IMR-90 (cell line): Measurements from ENCODE around the gene CCDC134. TPM values are rescaled to one million over a fixed set of nuclear protein-coding genes. Genes with fewer than 3 reads are reported as not detected.
A peak's percentile ranks its signal among the peaks of the same experiment; 100 is the strongest.

Experiments
- ATAC-seq: fragments of 200-7000 bp; cut with Tn5 transposase; 2 replicates; pipeline ENCODE4 v1.9.1; 2020; ENCODE audit warnings: low read depth, mild to moderate bottlenecking, moderate library complexity
- BruUV-seq: library from RNA; stranded (reverse); fragments of 400-500 nt; replicated peaks from 2 replicates; lab custom pipeline; 2021; lab: Mats Ljungman, UMichigan
- CTCF ChIA-PET: fragments of 300-600 bp; formaldehyde crosslinking; extraction: SDS; loops from one replicate; lab custom pipeline; 2021; ENCODE audit warnings: antibody characterized with exemption; lab: Yijun Ruan, JAX
- POLR2A ChIA-PET: fragments of 300-600 bp; sonication (Branson Sonifier 250); formaldehyde crosslinking; loops from one replicate; lab custom pipeline; 2022; ENCODE audit warnings: antibody characterized with exemption; ENCODE audit not compliant: unreplicated experiment; lab: Charles Lee
- DNase-seq: peaks from one replicate; pipeline ENCODE4 v3.0.0; 2013
- H2AFZ ChIP-seq: replicated peaks from 2 replicates; pipeline ENCODE3; 2013; ENCODE audit warnings: low read length, mild to moderate bottlenecking; ENCODE audit not compliant: poor library complexity
- H2AK5ac ChIP-seq: 2 replicates; pipeline ENCODE4 v1.6.1; 2013; ENCODE audit warnings: low read depth, low read length, inconsistent platforms
- H2AK9ac ChIP-seq: replicated peaks from 2 replicates; pipeline ENCODE3; 2013; ENCODE audit warnings: mild to moderate bottlenecking, low read depth, low read length, moderate library complexity; ENCODE audit not compliant: poor library complexity
- H2BK120ac ChIP-seq: 2 replicates; pipeline ENCODE4 v1.6.1; 2013; ENCODE audit warnings: low read depth, low read length, inconsistent platforms
- H2BK15ac ChIP-seq: 3 replicates; pipeline ENCODE4 v1.6.1; 2013; ENCODE audit warnings: low read depth, low read length, inconsistent platforms
- H2BK20ac ChIP-seq: 2 replicates; pipeline ENCODE4 v1.6.1; 2013; ENCODE audit warnings: low read depth, mild to moderate bottlenecking, inconsistent platforms, low read length, moderate library complexity
- H2BK5ac ChIP-seq: 2 replicates; pipeline ENCODE4 v1.6.1; 2013; ENCODE audit warnings: mild to moderate bottlenecking, low read depth, low read length, inconsistent platforms; ENCODE audit not compliant: poor library complexity, severe bottlenecking
- H3K14ac ChIP-seq: replicated peaks from 2 replicates; pipeline ENCODE4 v1.6.1; 2013; ENCODE audit warnings: low read depth, low read length, inconsistent platforms
- H3K18ac ChIP-seq: 2 replicates; pipeline ENCODE4 v1.6.1; 2013; ENCODE audit warnings: low read depth, low read length, control low read depth
- H3K23ac ChIP-seq: 2 replicates; pipeline ENCODE4 v1.6.1; 2013; ENCODE audit warnings: low read depth, low read length, inconsistent platforms
- H3K27ac ChIP-seq: 2 replicates; pipeline ENCODE4 v1.5.1; 2013; ENCODE audit warnings: mild to moderate bottlenecking, control low read depth, low read length; ENCODE audit not compliant: insufficient read depth
- H3K27me3 ChIP-seq: 2 replicates; pipeline ENCODE4 v1.6.1; 2013; ENCODE audit warnings: low read length; ENCODE audit not compliant: control insufficient read depth, insufficient read depth
- H3K36me3 ChIP-seq: 2 replicates; pipeline ENCODE4 v1.6.1; 2013; ENCODE audit warnings: low read length, mixed read lengths; ENCODE audit not compliant: control insufficient read depth, insufficient read depth
- H3K4ac ChIP-seq: 2 replicates; pipeline ENCODE4 v1.6.1; 2013; ENCODE audit warnings: low read depth, low read length, inconsistent platforms
- H3K4me1 ChIP-seq: 2 replicates; pipeline ENCODE4 v1.6.1; 2013; ENCODE audit warnings: low read length, mixed read lengths; ENCODE audit not compliant: control insufficient read depth, insufficient read depth
- H3K4me2 ChIP-seq: 2 replicates; pipeline ENCODE4 v1.6.1; 2013; ENCODE audit warnings: low read depth, mild to moderate bottlenecking, control low read depth, low read length, moderate library complexity
- H3K4me3 ChIP-seq: 2 replicates; pipeline ENCODE4 v1.5.1; 2013; ENCODE audit warnings: low read depth, mild to moderate bottlenecking, control low read depth, low read length, moderate library complexity; ENCODE audit not compliant: insufficient read depth
- H3K56ac ChIP-seq: 2 replicates; pipeline ENCODE4 v1.6.1; 2013; ENCODE audit warnings: low read length, inconsistent platforms; ENCODE audit not compliant: insufficient read depth; ENCODE audit errors: extremely low read depth
- H3K79me1 ChIP-seq, 2 experiments: 2 replicates each; pipeline ENCODE4 v1.6.1; 2013; ENCODE audit warnings: low read length in 2 of 2, inconsistent platforms in 1 of 2, low read depth in 1 of 2
- H3K9ac ChIP-seq: 2 replicates; pipeline ENCODE4 v1.6.1; 2013; ENCODE audit warnings: low read depth, low read length, control low read depth
- H3K9me1 ChIP-seq: 2 replicates; pipeline ENCODE4 v1.6.1; 2013; ENCODE audit warnings: low read length, inconsistent platforms; ENCODE audit not compliant: insufficient read depth
- H3K9me3 ChIP-seq: 2 replicates; pipeline ENCODE4 v1.6.1; 2013; ENCODE audit warnings: low read length; ENCODE audit not compliant: control insufficient read depth, insufficient read depth
- H4K20me1 ChIP-seq: 2 replicates; pipeline ENCODE4 v1.6.1; 2013; ENCODE audit warnings: low read length, inconsistent platforms; ENCODE audit not compliant: insufficient read depth
- H4K5ac ChIP-seq: 2 replicates; pipeline ENCODE4 v1.6.1; 2013; ENCODE audit warnings: mild to moderate bottlenecking, low read depth, low read length, control low read depth
- H4K8ac ChIP-seq, 2 experiments: 2 replicates each; pipeline ENCODE4 v1.6.1; 2013; ENCODE audit warnings: low read depth in 2 of 2, low read length in 2 of 2, control low read depth in 1 of 2, inconsistent platforms in 1 of 2
- H4K91ac ChIP-seq: 2 replicates; pipeline ENCODE4 v1.6.1; 2013; ENCODE audit warnings: low read depth, low read length, inconsistent platforms; ENCODE audit not compliant: insufficient read depth
- BHLHE40 ChIP-seq: fragments of 150-350 bp; IDR thresholded peaks from 2 replicates; pipeline ENCODE4 v1.6.1; 2016; ENCODE audit warnings: mild to moderate bottlenecking, low read depth, low read length
- CEBPB ChIP-seq: IDR thresholded peaks from 2 replicates; pipeline ENCODE4 v1.6.1; 2012; ENCODE audit warnings: low read depth, low read length, improper control_type of control experiment
- FOS ChIP-seq: fragments of 150-350 bp; IDR thresholded peaks from 2 replicates; pipeline ENCODE4 v1.6.1; 2016; ENCODE audit warnings: low read depth, low read length
- MAFK ChIP-seq: IDR thresholded peaks from 2 replicates; pipeline ENCODE4 v1.6.1; 2012; ENCODE audit warnings: low read depth, low read length, improper control_type of control experiment
- NFE2L2 ChIP-seq: fragments of 150-350 bp; IDR thresholded peaks from 2 replicates; pipeline ENCODE4 v1.6.1; 2016; ENCODE audit warnings: low read depth, mild to moderate bottlenecking, low read length
- POLR2A ChIP-seq: IDR thresholded peaks from 2 replicates; pipeline ENCODE4 v1.6.1; 2012; ENCODE audit warnings: mild to moderate bottlenecking, low read depth, low read length
- RAD21 ChIP-seq: IDR thresholded peaks from 2 replicates; pipeline ENCODE4 v1.6.1; 2012; ENCODE audit warnings: low read length, improper control_type of control experiment
- RCOR1 ChIP-seq: IDR thresholded peaks from 2 replicates; pipeline ENCODE4 v1.6.1; 2012; ENCODE audit warnings: mild to moderate bottlenecking, low read length, improper control_type of control experiment; ENCODE audit not compliant: insufficient replicate concordance
- RFX5 ChIP-seq: IDR thresholded peaks from 2 replicates; pipeline ENCODE4 v1.8.0; 2012; ENCODE audit warnings: low read depth, mild to moderate bottlenecking, low read length, moderate library complexity
- SMC3 ChIP-seq: fragments of 150-350 bp; IDR thresholded peaks from 2 replicates; pipeline ENCODE4 v1.6.1; 2016; ENCODE audit warnings: low read depth, mild to moderate bottlenecking, antibody characterized with exemption, low read length, moderate library complexity
- WGBS, 2 experiments: methylation state at CpG; one replicate each; pipeline versions ENCODE4 v1.1.5 to v1.1.7; 2013; ENCODE audit warnings: missing lambda C conversion rate in 2 of 2; ENCODE audit not compliant: insufficient read length in 1 of 2; ENCODE audit errors: extremely low coverage in 2 of 2; 5-methylcytosine and 5-hydroxymethylcytosine counted together
- dilution Hi-C: fragments of 300-500 bp; cut with HindIII; formaldehyde crosslinking; loops from one replicate; pipeline ENCODE4 v1.14.3; 2018; ENCODE audit warnings: low sequenced_read_pairs; ENCODE audit not compliant: unreplicated experiment
- in situ Hi-C: fragments of 300-500 bp; cut with MboI; formaldehyde crosslinking; loops from 3 replicates; pipeline ENCODE4 v1.14.3; 2019; ENCODE audit warnings: low sequenced_read_pairs, inconsistent platforms, mixed read lengths
- intact Hi-C: fragments of 100-400 bp; cut with micrococcal nuclease; formaldehyde crosslinking; loops from 2 replicates; pipeline ENCODE4 v1.10.0; 2022
- polyA plus RNA-seq, 3 experiments: library from polyadenylated mRNA; depleted of rRNA; stranded (reverse); fragments of >200 nt; gene quantifications; 2 replicates each; pipeline ENCODE4 v1.2.3, GENCODE V29; 2012; ENCODE audit warnings: low replicate concordance in 1 of 3
- total RNA-seq: library from RNA; depleted of rRNA; stranded (reverse); fragments of >200 nt; gene quantifications from 2 replicates; pipeline ENCODE4 v1.2.3, GENCODE V29; 2012
- TF ChIP-seq, protein P1 (sequence below): fragments of 150-350 bp; IDR thresholded peaks from 2 replicates; pipeline ENCODE4 v1.6.1; 2017; ENCODE audit warnings: mild to moderate bottlenecking, antibody characterized with exemption, low read length, low read depth
- TF ChIP-seq, protein P2 (sequence below): fragments of 150-350 bp; IDR thresholded peaks from 2 replicates; pipeline ENCODE4 v1.6.1; 2016; ENCODE audit warnings: low read depth, mild to moderate bottlenecking, low read length, moderate library complexity, borderline replicate concordance

The CCDC134 gene
- total and polyA plus RNA-seq, 2 of the 4 experiments (the other 2 are of a cell fraction): 5.1 to 7.0 TPM

DNA sequence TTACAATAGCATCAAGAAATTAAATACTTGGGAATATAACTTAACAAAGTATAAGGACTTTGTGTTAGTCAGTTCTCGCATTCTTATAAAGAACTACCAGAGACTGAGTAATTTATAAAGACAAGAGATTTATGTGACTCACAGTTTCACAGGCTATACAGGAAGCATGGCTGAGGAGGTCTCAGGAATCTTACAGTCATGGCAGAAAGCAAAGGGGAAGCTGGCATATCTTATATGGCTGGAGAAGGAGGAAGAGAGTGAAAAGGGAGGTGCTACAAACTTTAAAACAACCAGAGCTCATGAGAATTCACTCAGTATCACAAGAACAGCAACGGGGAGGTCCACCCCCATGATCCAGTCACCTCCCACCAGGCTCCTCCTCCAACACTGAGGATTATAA is 32.0 kb upstream of the CCDC134 start:
- H3K23ac ChIP-seq: no peak overlapping the region
- no peak overlapping the region for H2AK9ac ChIP-seq
- no peaks in the 10 kb centered on the region for H3K4me1 ChIP-seq
- no peak overlapping the region for H3K56ac ChIP-seq
- no peak overlapping the region; the same call in 2 of the 3 replicates for H2BK15ac ChIP-seq
- no peak overlapping the region for H3K18ac ChIP-seq
- peaks cover 2% of the 10 kb centered on the region for H3K27me3 ChIP-seq
- ATAC-seq: no peak
- H3K9ac ChIP-seq: no peak overlapping the region
- H3K4ac ChIP-seq: no peak overlapping the region
- CTCF ChIA-PET: no interaction called here
- intact Hi-C loops: no loop called here
- H3K4me2 ChIP-seq: no peak overlapping the region
- H2BK5ac ChIP-seq: no peak overlapping the region
- no peak overlapping the region for H4K5ac ChIP-seq
- in situ Hi-C loops: no loop called here
- no peaks in the 10 kb centered on the region for H3K79me1 ChIP-seq
- POLR2A ChIA-PET: no interaction called here
- no peak overlapping the region for H2BK120ac ChIP-seq
- H4K8ac ChIP-seq: 0 out of 4 replicates have a peak overlapping the region, but pooled peaks of 1 of the 2 experiments have one; percentile 56
- dilution Hi-C loops: no loop called here
- no TSS peak for BruUV-seq
- no peaks in the 10 kb centered on the region for H4K20me1 ChIP-seq
- H3K4me3 ChIP-seq: no peak overlapping the region
- no peaks in the 10 kb centered on the region for H3K9me3 ChIP-seq
- no peak overlapping the region for H4K91ac ChIP-seq
- DNase-seq: peak; percentile 34
- no peak overlapping the region for H2AK5ac ChIP-seq
- no peaks in the 10 kb centered on the region for H3K36me3 ChIP-seq
- H2AFZ ChIP-seq: peak overlapping the region; percentile 69
- TF ChIP-seq MAFK: no peak
- no peak for TF ChIP-seq NFE2L2
- no peak for TF ChIP-seq SMC3
- TF ChIP-seq, protein P1, sequence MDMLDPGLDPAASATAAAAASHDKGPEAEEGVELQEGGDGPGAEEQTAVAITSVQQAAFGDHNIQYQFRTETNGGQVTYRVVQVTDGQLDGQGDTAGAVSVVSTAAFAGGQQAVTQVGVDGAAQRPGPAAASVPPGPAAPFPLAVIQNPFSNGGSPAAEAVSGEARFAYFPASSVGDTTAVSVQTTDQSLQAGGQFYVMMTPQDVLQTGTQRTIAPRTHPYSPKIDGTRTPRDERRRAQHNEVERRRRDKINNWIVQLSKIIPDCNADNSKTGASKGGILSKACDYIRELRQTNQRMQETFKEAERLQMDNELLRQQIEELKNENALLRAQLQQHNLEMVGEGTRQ: no peak
- no peak for TF ChIP-seq FOS
- no peak for TF ChIP-seq BHLHE40
- TF ChIP-seq CEBPB: no peak
- TF ChIP-seq RAD21: no peak
- TF ChIP-seq, protein P2, sequence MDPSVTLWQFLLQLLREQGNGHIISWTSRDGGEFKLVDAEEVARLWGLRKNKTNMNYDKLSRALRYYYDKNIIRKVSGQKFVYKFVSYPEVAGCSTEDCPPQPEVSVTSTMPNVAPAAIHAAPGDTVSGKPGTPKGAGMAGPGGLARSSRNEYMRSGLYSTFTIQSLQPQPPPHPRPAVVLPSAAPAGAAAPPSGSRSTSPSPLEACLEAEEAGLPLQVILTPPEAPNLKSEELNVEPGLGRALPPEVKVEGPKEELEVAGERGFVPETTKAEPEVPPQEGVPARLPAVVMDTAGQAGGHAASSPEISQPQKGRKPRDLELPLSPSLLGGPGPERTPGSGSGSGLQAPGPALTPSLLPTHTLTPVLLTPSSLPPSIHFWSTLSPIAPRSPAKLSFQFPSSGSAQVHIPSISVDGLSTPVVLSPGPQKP: no peak
- TF ChIP-seq POLR2A: no peak
- TF ChIP-seq RFX5: no peak
- TF ChIP-seq RCOR1: no peak
- H3K14ac ChIP-seq: no peak overlapping the region
- no peak overlapping the region; the same call in 1 of the 2 replicates for H2BK20ac ChIP-seq
- no CpG with 5 or more reads among the region's 2 CpGs for WGBS, 2 experiments
- H3K9me1 ChIP-seq: no peaks in the 10 kb centered on the region
- H3K27ac ChIP-seq: no peak overlapping the region
